CD14-positive monocyte (primary cell): Measurements from ENCODE around the gene SPATS2L. TPM values are rescaled to one million over a fixed set of nuclear protein-coding genes. Genes with fewer than 3 reads are reported as not detected.

ENCODE experiments used
- DNase-seq, 3 donors: peaks; one replicate each; pipeline ENCODE4 v3.0.0-alpha.2; 2011 to 2022
- H2AFZ ChIP-seq: 2 replicates; pipeline ENCODE4 v1.6.0; 2012; ENCODE audit warnings: mild to moderate bottlenecking, low read depth, low read length, inconsistent platforms; ENCODE audit not compliant: insufficient read depth, poor library complexity, severe bottlenecking
- H3K27ac ChIP-seq, 2 donors: 1 replicate in 1 of 2; 2 replicates in 1 of 2; pipeline ENCODE4 v1.5.1; 2012 to 2013; ENCODE audit warnings: low read length in 2 of 2, control low read depth in 1 of 2, inconsistent platforms in 1 of 2, low read depth in 1 of 2, mild to moderate bottlenecking in 1 of 2
- H3K27me3 ChIP-seq, 2 donors: one replicate each; pipeline versions ENCODE4 v1.6.0 to v1.6.1; 2011 to 2013; ENCODE audit warnings: low read length in 2 of 2; ENCODE audit not compliant: control insufficient read depth in 2 of 2, insufficient read depth in 2 of 2
- H3K36me3 ChIP-seq, 2 donors: replicated peaks in 1 of 2; 1 replicate in 1 of 2; 2 replicates in 1 of 2; pipeline versions ENCODE4 v1.5.1 to v1.6.1; 2012 to 2013; ENCODE audit warnings: low read length in 2 of 2, control low read depth in 1 of 2, inconsistent platforms in 1 of 2, mild to moderate bottlenecking in 1 of 2; ENCODE audit not compliant: insufficient read depth in 2 of 2, control insufficient read depth in 1 of 2
- H3K4me1 ChIP-seq, 2 donors: 1 replicate in 1 of 2; 2 replicates in 1 of 2; pipeline versions ENCODE4 v1.5.1 to v1.6.1; 2012 to 2013; ENCODE audit warnings: low read length in 2 of 2, control low read depth in 1 of 2, inconsistent platforms in 1 of 2, mild to moderate bottlenecking in 1 of 2, moderate library complexity in 1 of 2; ENCODE audit not compliant: insufficient read depth in 2 of 2, control insufficient read depth in 1 of 2
- H3K4me2 ChIP-seq: replicated peaks from 2 replicates; pipeline ENCODE3; 2012; ENCODE audit warnings: low read length, moderate library complexity, mild to moderate bottlenecking; ENCODE audit not compliant: poor library complexity, severe bottlenecking; ENCODE audit errors: extremely low read depth
- H3K4me3 ChIP-seq, 3 experiments: fragments of 200-600 bp in 1 of 3; sonication (generic) in 1 of 3; replicated peaks in 1 of 3; 1 replicate in 2 of 3; 2 replicates in 1 of 3; pipeline ENCODE4 v1.5.1; 2011 to 2013; ENCODE audit warnings: low read length in 3 of 3, mild to moderate bottlenecking in 3 of 3, control low read depth in 2 of 3, low read depth in 2 of 3, inconsistent platforms in 1 of 3, moderate library complexity in 1 of 3
- H3K79me2 ChIP-seq: 2 replicates; pipeline ENCODE4 v1.6.0; 2012; ENCODE audit warnings: mild to moderate bottlenecking, control low read depth, inconsistent platforms, low read length, moderate library complexity; ENCODE audit not compliant: insufficient read depth
- H3K9ac ChIP-seq: 2 replicates; pipeline ENCODE4 v1.6.0; 2017; ENCODE audit warnings: low read length, mild to moderate bottlenecking; ENCODE audit not compliant: insufficient read depth, poor library complexity, severe bottlenecking
- H3K9me3 ChIP-seq, 2 donors: replicated peaks in 1 of 2; 1 replicate in 1 of 2; 2 replicates in 1 of 2; pipeline versions ENCODE4 v1.5.1 to v1.6.1; 2012 to 2013; ENCODE audit warnings: low read length in 2 of 2, control low read depth in 1 of 2; ENCODE audit not compliant: control insufficient read depth in 1 of 2, insufficient read depth in 1 of 2
- H4K20me1 ChIP-seq: 2 replicates; pipeline ENCODE4 v1.6.0; 2012; ENCODE audit warnings: mild to moderate bottlenecking, low read length, control low read depth, moderate library complexity; ENCODE audit not compliant: insufficient read depth
- H3K27ac Mint-ChIP-seq, 7 donors: one replicate each; pipeline ENCODE4 v1.8.0; 2020; ENCODE audit warnings: mild to moderate bottlenecking in 7 of 7, mixed read lengths in 7 of 7, moderate library complexity in 6 of 7, inconsistent platforms in 2 of 7
- H3K27me3 Mint-ChIP-seq, 3 donors: one replicate each; pipeline ENCODE4 v1.8.0; 2021 to 2022; ENCODE audit warnings: low read depth in 3 of 3, mild to moderate bottlenecking in 3 of 3, mixed read lengths in 3 of 3, moderate library complexity in 3 of 3, inconsistent platforms in 1 of 3
- H3K36me3 Mint-ChIP-seq, 2 donors: one replicate each; pipeline ENCODE4 v1.8.0; 2020; ENCODE audit warnings: mixed read lengths in 2 of 2, inconsistent platforms in 1 of 2, mild to moderate bottlenecking in 1 of 2
- H3K4me1 Mint-ChIP-seq: one replicate; pipeline ENCODE4 v1.8.0; 2020; ENCODE audit warnings: mild to moderate bottlenecking, mixed read lengths
- H3K4me3 Mint-ChIP-seq, 2 donors: one replicate each; pipeline ENCODE4 v1.8.0; 2020; ENCODE audit warnings: mild to moderate bottlenecking in 2 of 2, mixed read lengths in 2 of 2, moderate library complexity in 1 of 2
- H3K9me3 Mint-ChIP-seq, 7 donors: one replicate each; pipeline ENCODE4 v1.8.0; 2020 to 2022; ENCODE audit warnings: mixed read lengths in 7 of 7, mild to moderate bottlenecking in 6 of 7, moderate library complexity in 6 of 7, inconsistent platforms in 2 of 7
- CTCF ChIP-seq: fragments of 200-600 bp; IDR thresholded peaks from one replicate; pipeline ENCODE4 v1.8.0; 2022; ENCODE audit warnings: antibody characterized with exemption, mild to moderate bottlenecking
- WGBS: methylation state at CpG from one replicate; pipeline ENCODE4 v1.1.5; 2013; ENCODE audit warnings: missing lambda C conversion rate; ENCODE audit not compliant: insufficient coverage; 5-methylcytosine and 5-hydroxymethylcytosine counted together
- intact Hi-C, 2 donors: fragments of 100-400 bp; cut with micrococcal nuclease; formaldehyde crosslinking; loops; one replicate each; pipeline versions ENCODE4 v1.15.0 to v1.15.1; 2023
- polyA plus RNA-seq, 3 donors: library from polyadenylated mRNA; depleted of rRNA in 1 of 3; unstranded in 2 of 3; stranded (reverse) in 1 of 3; fragments of 300-500 nt in 2 of 3; fragments of >200 nt in 1 of 3; fragmentation: Illumina TruSeq in 2 of 3; gene quantifications; 1 replicate in 2 of 3; 2 replicates in 1 of 3; pipeline ENCODE4 v1.2.3, GENCODE V29; 2012 to 2021

Gene SPATS2L
- polyA plus RNA-seq, 3 donors = 2.7 to 5.2 (median 3.2) TPM

GRCh38 chr2:200515155-200515554 lies 208.7 kb downstream of the SPATS2L start:
- Histone ChIP-seq H3K79me2 (no peaks in the 10 kb centered on the region), H3K27me3 (peaks cover 0 to 6% of the 10 kb centered on the region in 2 donors), H3K27ac (no peak overlapping the region), H3K9ac (no peak overlapping the region), H3K4me3 (no peak overlapping the region), H3K36me3 (no peaks in the 10 kb centered on the region), H3K4me1 (peaks cover 4 to 5% of the 10 kb centered on the region in 2 donors), H2AFZ (no peak overlapping the region), H4K20me1 (no peaks in the 10 kb centered on the region), H3K9me3 (no peaks in the 10 kb centered on the region), H3K4me2 (no peak overlapping the region)
- WGBS = no CpG with 5 or more reads among the region's 1 CpG
- Mint-ChIP-seq H3K9me3 (peaks cover 3 to 18% (median 9%) of the 10 kb centered on the region in 7 donors), H3K4me1 (peaks cover 3% of the 10 kb centered on the region), H3K27ac (no peak overlapping the region), H3K36me3 (no peaks in the 10 kb centered on the region), H3K27me3 (peaks cover 0 to 5% (median 4%) of the 10 kb centered on the region in 3 donors), H3K4me3 (no peak overlapping the region)
- intact Hi-C loops = no loop called here
- DNase-seq = no peak
- no peak for TF ChIP-seq CTCF

- no peaks in the 10 kb centered on the region for H3K9me3 ChIP-seq
- H3K4me2 ChIP-seq = no peak overlapping the region
- H3K4me1 ChIP-seq = peaks cover 14 to 26% of the 10 kb centered on the region in 2 donors
- H2AFZ ChIP-seq = peak overlapping the region; percentile 37
- H3K79me2 ChIP-seq = peaks cover 21% of the 10 kb centered on the region
- no peak overlapping the region for H3K27ac ChIP-seq
- no peaks in the 10 kb centered on the region for H3K36me3 ChIP-seq
- Mint-ChIP-seq H3K27ac (no peak overlapping the region), H3K36me3 (no peaks in the 10 kb centered on the region), H3K4me1 (peaks cover 15% of the 10 kb centered on the region), H3K9me3 (peaks cover 0 to under 1% (median 0%) of the 10 kb centered on the region in 7 donors), H3K27me3 (peaks cover 0 to 5% (median 4%) of the 10 kb centered on the region in 3 donors), H3K4me3 (no peak overlapping the region)
- H3K9ac ChIP-seq = no peak overlapping the region
- intact Hi-C loops = no loop called here
- no peak for TF ChIP-seq CTCF
- 100% methylated on average over 2 of the region's 3 CpGs for WGBS
- no peaks in the 10 kb centered on the region for H4K20me1 ChIP-seq
- DNase-seq = no peak
- peaks cover 0 to 3% of the 10 kb centered on the region in 2 donors for H3K27me3 ChIP-seq
- H3K4me3 ChIP-seq = no peak overlapping the region
Observed at GRCh38 chr2:200523158-200523557, 216.7 kb downstream of the SPATS2L start.
